Uterus (tissue), 2 donors: ENCODE results near the gene SEMA4B.

Source experiments
- POLR2A ChIP-seq, 2 donors: fragments of 450-650 bp; IDR thresholded peaks; one replicate each; pipeline ENCODE4 v1.6.1; 2016; ENCODE audit warnings: antibody characterized with exemption in 2 of 2, mild to moderate bottlenecking in 1 of 2, moderate library complexity in 1 of 2
- TF ChIP-seq, protein P1 (sequence below), 4 experiments: fragments of 200-600 bp in 2 of 4; fragments of 450-650 bp in 2 of 4; sonication (generic) in 2 of 4; IDR thresholded peaks; one replicate each; pipeline ENCODE4 v1.5.1; 2016 to 2019; ENCODE audit warnings: antibody characterized with exemption in 4 of 4, mild to moderate bottlenecking in 2 of 4, moderate library complexity in 1 of 4

- TF ChIP-seq POLR2A (IDR thresholded peaks at IDR 0.05): no peak
- TF ChIP-seq, protein P1, sequence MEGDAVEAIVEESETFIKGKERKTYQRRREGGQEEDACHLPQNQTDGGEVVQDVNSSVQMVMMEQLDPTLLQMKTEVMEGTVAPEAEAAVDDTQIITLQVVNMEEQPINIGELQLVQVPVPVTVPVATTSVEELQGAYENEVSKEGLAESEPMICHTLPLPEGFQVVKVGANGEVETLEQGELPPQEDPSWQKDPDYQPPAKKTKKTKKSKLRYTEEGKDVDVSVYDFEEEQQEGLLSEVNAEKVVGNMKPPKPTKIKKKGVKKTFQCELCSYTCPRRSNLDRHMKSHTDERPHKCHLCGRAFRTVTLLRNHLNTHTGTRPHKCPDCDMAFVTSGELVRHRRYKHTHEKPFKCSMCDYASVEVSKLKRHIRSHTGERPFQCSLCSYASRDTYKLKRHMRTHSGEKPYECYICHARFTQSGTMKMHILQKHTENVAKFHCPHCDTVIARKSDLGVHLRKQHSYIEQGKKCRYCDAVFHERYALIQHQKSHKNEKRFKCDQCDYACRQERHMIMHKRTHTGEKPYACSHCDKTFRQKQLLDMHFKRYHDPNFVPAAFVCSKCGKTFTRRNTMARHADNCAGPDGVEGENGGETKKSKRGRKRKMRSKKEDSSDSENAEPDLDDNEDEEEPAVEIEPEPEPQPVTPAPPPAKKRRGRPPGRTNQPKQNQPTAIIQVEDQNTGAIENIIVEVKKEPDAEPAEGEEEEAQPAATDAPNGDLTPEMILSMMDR (IDR thresholded peaks at IDR 0.05): no peak
Observed at GRCh38 chr15:90161950-90162361, 39.2 kb upstream of the SEMA4B start.
